ENCODE data around the gene RIPPLY2.
A peak's percentile ranks its signal among the peaks of the same experiment; 100 is the strongest.
"Not testable (repeated sequence)": the region's sequence is repeated elsewhere in the genome, so short reads cannot be mapped to it uniquely, and the experiment has no call there.

The RIPPLY2 gene

DNA sequence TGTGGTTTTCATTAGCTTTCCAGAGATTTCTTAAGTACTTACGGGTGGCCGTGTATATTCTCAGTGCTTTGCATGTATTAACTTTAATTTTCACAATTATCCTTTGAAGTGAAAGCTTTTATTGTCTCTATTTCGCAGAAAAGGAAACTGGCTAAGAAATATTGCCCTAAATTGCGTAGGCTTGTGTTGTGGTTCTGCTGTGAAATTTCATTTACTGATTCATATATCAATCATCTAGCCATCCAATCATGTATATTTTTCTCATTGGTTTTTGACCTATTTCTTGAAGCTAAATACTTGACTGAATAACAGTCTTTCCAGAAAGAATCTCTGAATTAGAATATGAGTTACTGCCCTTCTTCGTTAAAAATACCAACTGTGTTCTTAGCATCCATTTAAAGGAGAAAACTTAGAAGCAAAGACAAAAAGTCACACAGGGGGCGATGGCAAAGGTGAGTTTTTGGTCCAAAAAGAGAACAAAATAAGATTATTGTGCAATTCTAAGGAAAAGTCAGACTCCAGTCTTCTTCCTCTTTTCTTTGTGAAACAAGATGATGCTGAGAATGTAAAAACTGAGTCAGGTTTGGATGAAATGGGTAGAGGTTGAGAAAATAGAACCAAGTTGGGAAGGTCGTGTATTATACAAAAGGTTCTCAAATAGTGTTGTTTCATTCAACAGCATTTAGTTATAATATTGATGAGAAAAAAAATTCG is 7.8 kb downstream of the RIPPLY2 start:
- DNase-seq = no peak

- DNase-seq = no peak
These were observed 9.8 kb downstream of the RIPPLY2 start for GRCh38 chr6:83862776-83863471.

DNA sequence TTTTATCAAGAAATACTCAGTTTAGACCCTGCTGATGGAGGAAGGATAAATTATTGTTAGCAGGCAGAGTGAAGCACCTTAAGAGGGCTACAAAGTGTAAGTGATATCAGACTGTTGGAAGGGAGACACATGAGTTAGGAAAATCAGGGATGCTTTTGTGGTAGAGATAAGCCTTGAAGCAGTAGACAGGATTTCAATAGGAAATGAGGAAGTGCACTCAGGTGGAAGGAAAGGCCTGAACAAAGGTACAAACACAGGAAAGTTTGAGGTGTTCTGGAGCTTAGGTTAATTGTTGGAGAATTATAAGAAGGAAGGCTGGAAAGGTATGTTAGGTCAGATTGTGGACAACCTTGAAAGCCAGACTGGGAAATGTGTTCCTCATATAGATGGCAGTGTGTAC is 13.9 kb downstream of the RIPPLY2 start:
- no peak for DNase-seq

GRCh38 chr6:83867527-83868161 is 14.5 kb downstream of the RIPPLY2 start:
- peak; percentile 15 to 52 for DNase-seq

DNA sequence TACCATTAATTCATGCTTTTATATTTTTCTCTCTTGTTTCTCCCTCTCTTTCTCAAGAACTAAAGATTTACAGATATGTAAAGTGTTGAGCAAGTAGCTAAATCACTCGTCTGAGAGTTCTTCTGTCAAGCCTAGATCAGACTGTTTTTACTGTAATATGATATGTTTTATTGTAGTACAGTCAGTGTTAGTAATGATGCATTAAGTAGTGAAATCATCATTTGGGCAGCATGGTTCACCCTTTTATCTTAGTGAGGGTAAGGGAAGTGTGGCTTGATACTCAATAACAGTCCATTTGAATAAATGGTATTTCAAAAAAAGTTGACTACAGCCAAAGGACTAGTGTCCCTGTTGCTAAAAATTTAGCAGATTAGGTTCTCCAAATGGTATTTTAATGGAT is 15.5 kb downstream of the RIPPLY2 start:
- no peak for DNase-seq

DNA sequence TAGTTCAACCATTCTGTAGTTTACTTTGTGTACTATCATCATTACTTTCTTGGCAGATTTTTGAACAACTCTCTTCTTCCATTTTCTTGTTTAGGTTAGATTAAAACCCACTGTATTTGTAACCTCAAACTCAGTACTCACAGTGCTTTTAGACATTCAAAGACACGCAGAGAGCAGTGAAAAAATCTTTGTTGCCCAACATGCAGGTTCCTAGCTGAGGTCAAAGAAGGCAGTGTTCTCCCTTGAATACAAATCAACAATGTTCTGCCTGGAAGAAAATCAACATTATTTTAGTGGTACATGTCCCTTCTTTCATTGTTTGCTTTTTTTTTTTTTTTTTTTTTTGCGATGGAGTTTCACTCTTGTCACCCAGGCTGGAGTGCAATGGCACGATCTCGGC is 17.5 kb downstream of the RIPPLY2 start:
- no peak for DNase-seq

GRCh38 chr6:83872386-83873118 is 19.4 kb downstream of the RIPPLY2 start:
- DNase-seq = no peak

GRCh38 chr6:83873869-83874268 is 20.7 kb downstream of the RIPPLY2 start:
- no peak for DNase-seq

GRCh38 chr6:83875843-83876242 is 22.7 kb downstream of the RIPPLY2 start:
- no peak for DNase-seq

DNA sequence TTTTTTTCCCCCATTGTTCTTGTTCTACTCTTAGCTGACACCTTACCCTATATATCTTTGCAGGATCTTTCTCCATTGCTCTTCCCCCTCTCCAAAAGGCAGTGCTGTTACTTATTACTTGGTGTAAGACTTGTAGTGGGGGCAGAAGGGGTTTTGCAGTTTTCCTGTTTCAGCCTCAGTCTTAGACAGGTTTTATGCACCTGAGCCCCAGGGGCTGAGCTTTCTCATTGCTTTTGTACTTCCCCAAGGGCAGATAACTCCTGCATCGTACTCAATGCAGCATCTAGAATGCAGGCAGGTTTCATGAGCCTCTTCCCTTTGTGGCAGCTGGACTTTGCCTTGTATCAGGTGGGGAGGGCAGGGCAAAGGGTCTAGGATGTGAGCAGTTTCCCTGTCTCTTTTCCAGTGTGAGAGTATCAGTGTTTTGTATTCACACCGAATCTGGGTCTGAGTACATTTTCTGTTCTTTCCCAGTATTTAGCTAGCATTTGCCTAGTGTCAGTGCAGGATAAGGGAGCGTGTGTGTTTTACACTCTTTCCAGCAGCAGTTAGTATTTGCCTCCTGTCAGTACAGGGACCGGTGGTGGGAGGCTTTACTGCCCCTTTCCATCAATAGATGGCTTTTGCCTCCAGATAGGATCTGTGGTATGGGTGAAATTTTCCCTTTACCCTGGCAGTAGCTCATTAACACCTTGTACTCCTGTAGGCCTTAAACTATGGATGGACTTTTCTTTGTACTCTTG is 25.9 kb downstream of the RIPPLY2 start:
- DNase-seq = no peak

GRCh38 chr6:83879746-83880145 is 26.6 kb downstream of the RIPPLY2 start:
- no peak for DNase-seq

DNA sequence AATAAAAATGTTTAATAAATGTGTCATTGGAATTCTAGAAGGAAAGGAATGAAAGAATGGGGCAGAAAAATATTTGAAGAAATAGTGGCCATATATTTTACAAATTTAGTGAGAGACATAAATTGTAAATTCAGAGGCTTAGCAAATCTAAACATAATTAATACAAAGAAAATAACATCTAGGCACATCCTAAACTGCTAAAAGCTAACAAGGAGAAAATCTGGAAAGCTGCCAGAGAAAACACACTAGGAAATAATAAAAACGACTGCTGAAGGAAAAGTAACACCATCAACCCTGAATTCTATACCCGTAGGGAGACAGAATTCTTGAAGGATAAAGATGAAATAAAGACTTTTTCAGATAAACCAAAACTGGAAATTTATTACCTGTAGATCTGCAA is 30.1 kb downstream of the RIPPLY2 start:
- DNase-seq = peak in 1 of 2 experiments; percentile 14

GRCh38 chr6:83884523-83884922 is 31.4 kb downstream of the RIPPLY2 start:
- DNase-seq = peak; percentile 65 to 79

- DNase-seq = no peak
These were observed 32.8 kb downstream of the RIPPLY2 start for GRCh38 chr6:83885984-83886383.

DNA sequence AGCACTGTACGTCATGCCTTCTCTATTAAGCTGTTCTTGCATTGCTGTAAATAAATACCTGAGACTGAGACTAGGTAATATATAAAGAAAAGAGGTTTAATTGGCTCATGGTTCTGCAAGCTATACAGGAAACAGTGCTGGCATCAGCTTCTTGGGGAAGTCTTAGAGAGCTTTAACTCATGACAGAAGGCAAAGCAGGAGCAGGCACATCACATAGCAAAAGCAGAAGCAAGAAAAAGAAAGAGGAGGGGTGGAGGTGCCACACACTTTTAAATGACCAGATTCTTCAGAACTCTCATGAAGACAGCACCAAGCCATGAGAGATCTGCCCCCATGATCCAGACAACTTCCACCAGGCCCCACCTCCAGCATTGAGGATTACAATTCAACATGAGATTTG is 36.5 kb downstream of the RIPPLY2 start:
- no peak for DNase-seq

- no peak for DNase-seq
These were observed 37.4 kb downstream of the RIPPLY2 start for GRCh38 chr6:83890520-83890919.

DNA sequence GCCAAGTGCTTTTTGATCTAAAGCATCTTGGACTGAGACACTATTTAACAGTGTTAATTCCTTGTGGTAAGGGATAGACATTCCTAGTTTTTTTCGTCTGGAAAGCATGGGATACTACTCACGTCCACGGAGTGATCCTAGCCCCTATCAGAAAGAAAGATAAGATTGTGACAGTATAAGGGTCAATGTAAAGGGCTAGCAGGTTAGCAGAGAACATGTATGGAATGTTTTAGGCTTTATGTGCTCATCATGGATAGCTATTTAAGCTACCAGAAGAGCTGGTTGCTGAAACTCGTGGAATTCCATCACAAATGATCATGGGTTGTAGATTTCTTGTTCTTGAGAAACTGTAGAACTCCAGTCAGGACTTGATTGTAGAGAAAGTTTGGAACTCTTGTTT is 38.4 kb downstream of the RIPPLY2 start:
- no peak for DNase-seq

GRCh38 chr6:83893024-83893423 is 39.9 kb downstream of the RIPPLY2 start:
- DNase-seq = no peak

GRCh38 chr6:83897094-83897493 is 43.9 kb downstream of the RIPPLY2 start:
- not testable (repeated sequence) for DNase-seq

GRCh38 chr6:83901624-83902023 is 48.5 kb downstream of the RIPPLY2 start:
- DNase-seq = no peak

DNA sequence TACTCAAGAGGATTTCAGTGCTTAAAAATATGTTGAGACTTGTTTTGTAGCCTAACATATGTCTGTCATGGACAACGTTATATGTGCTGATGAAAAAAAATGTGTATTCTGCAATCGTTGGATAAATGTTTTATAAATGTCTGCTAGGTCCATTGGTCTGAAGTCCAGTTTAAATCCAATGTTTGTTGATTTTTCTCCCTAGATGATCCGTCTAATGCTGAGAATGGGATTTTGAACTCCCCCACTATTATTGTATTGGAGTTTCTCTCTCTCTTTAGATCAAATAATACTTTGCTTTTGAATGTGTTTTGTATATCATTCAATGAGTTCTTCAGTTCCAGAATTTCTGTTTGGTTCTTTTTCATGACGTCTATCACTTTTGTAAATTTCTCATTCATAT is 51.2 kb downstream of the RIPPLY2 start:
- no peak for DNase-seq

GRCh38 chr6:83905648-83906047 is 52.5 kb downstream of the RIPPLY2 start:
- DNase-seq = no peak
